ENCODE data around the gene PKD2.

DNA sequence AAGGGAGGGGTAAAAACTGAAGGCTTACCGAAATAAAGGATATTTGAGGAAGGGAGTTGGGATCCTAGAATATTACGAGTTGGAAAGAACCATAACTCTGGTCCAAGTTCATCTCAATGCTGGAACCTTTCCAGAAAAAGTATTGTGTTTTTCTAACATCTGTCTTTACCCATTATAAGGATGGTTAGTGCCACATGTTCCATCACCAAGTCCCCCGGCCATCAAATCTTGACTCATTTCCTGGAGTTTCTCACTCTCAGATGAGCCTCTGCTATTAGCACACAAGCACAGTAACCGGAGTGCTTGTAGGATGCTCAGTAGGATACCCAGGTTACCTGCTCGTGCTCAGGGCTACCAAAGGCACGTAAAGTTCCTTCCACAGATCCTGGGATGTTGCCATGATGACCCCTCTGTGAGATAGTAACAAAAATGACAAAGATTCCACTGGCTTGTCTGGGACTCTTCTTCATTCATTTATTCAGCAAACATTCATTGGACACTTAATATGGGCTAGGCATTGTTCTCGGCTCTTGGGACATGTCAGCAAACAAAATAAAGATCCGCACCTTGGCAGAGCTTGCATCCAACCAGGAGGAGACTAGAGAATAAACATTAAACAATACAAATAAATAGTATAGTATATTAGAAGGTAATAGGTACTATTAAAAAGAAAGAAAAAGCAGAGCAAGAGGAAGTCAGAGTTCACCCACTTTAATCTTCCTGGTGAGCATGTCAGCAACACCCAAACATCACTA is 36.3 kb downstream of the PKD2 start:
- TF ChIP-seq, protein P1, sequence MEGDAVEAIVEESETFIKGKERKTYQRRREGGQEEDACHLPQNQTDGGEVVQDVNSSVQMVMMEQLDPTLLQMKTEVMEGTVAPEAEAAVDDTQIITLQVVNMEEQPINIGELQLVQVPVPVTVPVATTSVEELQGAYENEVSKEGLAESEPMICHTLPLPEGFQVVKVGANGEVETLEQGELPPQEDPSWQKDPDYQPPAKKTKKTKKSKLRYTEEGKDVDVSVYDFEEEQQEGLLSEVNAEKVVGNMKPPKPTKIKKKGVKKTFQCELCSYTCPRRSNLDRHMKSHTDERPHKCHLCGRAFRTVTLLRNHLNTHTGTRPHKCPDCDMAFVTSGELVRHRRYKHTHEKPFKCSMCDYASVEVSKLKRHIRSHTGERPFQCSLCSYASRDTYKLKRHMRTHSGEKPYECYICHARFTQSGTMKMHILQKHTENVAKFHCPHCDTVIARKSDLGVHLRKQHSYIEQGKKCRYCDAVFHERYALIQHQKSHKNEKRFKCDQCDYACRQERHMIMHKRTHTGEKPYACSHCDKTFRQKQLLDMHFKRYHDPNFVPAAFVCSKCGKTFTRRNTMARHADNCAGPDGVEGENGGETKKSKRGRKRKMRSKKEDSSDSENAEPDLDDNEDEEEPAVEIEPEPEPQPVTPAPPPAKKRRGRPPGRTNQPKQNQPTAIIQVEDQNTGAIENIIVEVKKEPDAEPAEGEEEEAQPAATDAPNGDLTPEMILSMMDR (conservative IDR thresholded peaks at IDR 0.05; ENCODE audit: low read depth, low read length): no peak
- no peak for TF ChIP-seq RCOR1 (IDR thresholded peaks at IDR 0.05; ENCODE audit: insufficient replicate concordance, low read length)

All from IMR-90 (cell line).